Dermis microvascular lymphatic vessel endothelial cell (primary cell): ENCODE measurements around the gene OTUD5. TPM values are rescaled to one million over a fixed set of nuclear protein-coding genes. Genes with fewer than 3 reads are reported as not detected.
A peak's percentile ranks its signal among the peaks of the same experiment; 100 is the strongest.

ENCODE experiments used
- DNase-seq, 2 donors: peaks; one replicate each; pipeline versions ENCODE4 v3.0.0 to v3.0.0-alpha.2; 2010; ENCODE audit warnings: low read depth in 2 of 2
- total RNA-seq: library from RNA; depleted of rRNA; stranded (reverse); fragments of >200 nt; gene quantifications from 2 replicates; pipeline ENCODE4 v1.2.1, GENCODE V29; 2014

Gene OTUD5
- total RNA-seq, 1 donor from 2014 or later, result 22.1 TPM

DNA sequence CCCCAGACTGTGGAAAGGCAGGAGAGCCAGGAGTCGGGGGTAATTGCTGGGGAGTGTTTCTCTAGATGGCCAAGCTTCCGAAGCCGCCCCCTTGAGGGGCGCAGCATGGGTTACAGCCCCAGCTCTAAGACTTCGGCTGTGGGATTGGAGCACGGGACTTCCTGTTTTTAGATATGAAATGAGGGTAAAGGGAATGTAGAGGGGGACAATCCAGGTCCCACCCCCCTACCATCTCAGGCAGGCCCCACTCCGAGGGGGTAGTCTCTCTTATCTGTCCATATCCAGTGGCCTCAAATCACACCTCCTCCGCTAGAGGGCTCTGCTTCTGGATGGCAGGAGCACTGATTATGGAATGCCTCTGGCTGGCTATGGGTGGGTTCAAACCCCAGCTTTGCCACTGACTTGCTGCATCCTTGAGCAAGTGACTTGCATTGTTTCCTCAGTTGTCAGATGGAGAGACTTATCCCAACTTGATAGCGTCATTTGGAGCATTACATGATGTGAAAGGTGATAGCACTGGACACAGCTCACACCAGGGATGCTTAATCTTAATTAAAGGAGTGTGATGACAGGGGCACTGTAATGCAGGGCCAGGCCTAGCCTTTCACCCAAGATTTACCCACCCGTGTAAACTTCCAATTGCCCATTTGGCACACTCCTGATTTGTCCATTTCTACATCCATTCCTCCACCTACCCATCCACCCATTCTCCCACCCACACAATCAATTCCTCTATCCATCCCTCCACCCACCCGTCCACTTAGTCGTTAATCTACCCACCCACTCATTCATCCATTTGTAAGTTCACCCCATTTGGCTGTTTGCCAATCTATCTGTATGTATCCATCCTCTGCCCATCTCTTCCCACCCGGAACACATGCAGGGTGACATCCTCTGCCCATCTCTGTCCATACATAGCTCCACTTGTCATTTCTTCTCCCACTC is 15.1 kb upstream of the OTUD5 start:
- peak in 1 of 2 donors; percentile 55 for DNase-seq

DNA sequence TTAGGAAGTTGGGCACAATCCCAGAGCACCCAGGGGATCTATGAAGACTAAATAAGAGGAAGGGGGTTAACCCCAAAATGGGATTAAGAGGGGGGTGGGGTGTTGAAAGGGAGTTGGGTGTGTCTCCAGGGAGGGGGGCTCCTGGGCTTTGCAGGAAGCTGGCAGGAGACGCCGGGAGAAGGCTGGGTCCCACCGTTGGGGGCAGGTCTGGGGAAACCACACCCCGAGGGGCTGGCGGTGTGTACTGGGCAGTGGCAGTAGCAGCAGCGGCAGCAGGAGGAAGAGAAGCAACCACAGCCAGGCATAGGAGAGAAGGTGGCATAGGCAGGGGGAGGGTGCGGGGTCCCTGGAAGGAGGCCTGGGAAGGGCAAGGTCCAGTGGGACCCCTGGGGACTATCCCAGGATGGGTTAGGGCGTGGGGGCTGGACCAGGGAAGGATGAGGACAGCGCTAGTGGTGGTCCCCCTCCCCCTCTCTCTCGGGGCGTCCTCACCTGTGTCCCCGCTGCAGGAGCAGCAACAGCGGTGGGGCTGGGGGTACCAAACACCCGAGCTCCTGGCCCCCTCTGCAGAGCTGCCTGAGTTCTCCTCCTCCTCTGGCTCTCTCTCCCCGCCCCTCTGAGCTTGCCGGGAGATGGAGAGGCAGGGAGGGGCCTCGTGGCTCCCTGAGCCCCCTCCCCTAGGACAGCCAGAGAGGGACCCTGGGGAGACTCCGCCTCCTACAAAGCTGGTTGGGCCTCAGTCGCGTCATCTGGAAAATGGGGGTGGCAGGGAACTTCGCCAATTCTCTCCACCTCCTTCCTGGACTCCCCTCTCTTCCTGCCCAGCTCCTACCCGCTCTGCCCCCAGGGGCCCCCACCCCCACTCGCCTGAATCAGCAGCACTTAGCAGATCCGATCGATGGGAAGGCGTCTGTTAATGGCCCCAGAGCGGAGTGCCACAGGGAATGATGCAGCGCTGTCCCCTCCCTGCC is 14.1 kb upstream of the OTUD5 start, which contains the start of gene KCND1:
KCND1 (minus strand) TSS at position 596 of the 971 bp plus-strand sequence. CDS start 1,573 bp downstream, outside the sequence.
- peak in 1 of 2 donors; percentile 25 for DNase-seq

DNA sequence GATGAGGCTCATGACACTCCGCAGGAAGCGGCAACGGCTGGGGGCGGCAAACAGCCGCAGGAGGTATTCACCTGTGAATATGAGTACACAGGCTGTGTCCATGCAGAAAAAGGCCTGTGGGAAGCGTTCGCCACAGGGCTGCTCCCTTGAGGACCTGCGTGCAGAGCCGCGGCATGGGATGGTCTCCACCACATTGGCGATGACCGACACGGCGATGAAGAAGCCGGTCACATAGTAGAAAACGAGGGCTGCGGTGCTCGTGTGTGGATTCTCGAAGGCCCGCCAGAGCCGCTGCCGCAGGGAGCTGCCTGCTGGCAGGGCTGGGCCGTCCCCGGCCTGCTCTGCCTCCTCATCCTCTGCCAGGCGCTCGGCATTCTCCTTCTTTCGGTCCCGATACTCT is 12.1 kb upstream of the OTUD5 start:
- no peak for DNase-seq

DNA sequence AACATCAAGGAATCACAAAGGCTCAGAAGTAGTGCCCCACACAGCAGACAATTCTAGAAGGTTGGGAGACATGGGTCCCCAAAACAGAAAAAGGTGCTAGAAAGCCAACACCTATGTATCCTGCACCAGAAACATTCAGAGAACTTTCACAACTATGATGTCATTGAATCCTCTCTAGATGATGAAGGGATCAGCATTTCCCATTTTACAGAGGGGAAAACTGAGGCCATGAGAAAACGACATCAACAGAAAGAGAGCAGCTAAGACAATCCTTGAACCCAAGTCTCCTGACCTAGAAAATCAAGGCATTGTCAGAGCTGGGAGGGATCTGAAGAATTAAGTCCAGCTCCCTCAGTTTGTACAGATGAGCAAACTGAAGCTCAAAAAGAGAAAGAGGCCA is 11.0 kb upstream of the OTUD5 start:
- no peak for DNase-seq

DNA sequence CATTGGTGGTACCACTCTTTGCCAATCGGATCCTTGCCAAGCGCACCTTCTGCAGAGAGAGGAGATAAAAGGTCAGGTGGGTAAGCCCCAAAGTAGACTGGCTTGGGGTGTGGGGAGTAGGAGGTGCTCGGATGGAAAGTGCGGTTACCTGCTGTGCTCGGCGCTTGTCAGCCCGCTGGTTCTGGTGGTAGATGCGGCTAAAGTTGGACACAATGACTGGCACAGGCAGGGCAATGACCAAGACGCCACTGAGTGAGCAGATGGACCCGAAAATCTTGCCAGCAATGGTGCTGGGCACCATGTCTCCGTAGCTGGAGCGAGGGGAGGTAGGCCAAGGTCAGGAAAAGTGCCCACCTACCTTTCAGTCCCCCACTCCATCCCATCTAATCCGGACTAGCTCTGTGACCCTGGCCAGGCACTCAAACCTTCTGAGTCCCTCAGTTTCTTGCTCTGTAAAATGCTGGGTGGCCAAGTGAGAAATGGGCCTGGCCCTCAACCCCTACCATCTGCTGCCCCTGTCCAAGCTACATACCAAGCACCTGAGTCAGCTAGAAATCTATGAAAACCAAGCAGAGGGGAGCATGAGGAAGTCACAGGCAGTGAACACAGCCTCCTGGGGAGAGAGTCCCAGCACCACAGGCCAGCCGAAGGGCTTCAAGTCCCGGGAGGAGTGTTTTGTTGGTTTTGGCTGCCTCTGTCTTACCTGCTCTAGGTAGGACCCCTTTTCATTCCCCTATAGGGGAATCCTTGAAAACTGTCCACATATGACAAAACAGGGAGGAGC is 9.6 kb upstream of the OTUD5 start:
- DNase-seq, result no peak

DNA sequence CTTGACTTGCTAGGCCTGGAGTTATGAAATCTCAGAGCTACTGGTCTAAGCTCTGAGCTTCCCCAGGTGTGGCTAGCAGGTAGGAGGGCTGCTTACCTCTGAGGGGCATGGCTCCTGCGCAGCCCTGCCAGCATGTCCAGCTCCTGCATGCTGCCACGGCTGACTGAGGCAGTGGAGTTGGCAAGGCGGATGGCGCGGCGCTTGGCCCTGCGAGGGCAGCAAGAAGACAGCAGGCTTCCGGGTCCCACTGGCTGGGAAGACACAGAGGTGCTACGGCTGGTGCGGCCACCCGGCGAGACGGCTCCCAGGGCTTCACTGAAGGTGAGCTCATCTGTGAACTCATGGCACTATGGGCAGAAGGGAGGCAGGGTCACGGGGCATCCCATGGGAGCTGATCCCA is 8.6 kb upstream of the OTUD5 start:
- DNase-seq, result no peak

DNA sequence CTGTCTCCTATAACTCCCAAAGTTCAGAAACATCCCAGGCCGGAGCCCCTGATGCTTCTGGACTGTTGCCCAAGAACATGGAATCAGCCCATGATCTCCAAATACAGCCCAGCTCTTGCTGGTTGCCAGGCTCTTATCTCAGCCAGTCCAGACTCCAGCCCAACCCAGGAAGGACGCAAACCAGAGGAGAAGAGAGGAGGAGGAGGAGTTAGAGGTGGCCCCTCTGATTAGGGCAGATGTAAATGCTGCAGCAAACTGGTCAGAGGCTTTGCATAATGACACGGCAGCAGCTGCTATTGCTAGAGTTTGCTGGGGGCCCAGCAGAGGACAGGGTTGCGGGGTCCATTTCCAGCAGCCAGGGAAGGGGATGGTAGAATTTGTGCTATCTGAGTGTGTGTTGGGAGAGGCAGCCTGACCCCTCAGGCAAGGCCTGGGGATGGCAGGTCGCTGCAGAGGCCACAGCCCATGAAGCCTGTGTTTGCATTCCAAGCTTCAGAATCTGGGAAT is 4.2 kb upstream of the OTUD5 start:
- DNase-seq, result no peak

DNA sequence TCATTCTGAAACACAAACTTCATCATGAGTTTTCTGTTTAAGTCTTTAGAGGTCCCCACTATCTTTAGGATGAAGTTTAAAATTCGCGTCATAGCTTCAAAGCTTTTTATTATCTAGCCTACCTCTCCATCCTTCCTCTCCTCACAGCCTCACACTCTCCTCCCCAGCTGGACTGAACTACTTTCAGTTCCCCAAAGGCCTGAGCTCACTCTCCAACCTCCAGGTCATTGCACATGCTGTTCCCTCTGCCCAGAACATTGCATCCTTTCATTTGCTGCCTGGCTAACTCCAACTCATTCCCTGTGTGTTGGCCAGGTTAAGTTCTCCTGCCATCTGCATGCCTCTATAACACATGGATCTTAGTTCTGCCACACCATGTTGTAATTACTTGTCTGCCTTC is 2.9 kb upstream of the OTUD5 start:
- DNase-seq, result no peak

DNA sequence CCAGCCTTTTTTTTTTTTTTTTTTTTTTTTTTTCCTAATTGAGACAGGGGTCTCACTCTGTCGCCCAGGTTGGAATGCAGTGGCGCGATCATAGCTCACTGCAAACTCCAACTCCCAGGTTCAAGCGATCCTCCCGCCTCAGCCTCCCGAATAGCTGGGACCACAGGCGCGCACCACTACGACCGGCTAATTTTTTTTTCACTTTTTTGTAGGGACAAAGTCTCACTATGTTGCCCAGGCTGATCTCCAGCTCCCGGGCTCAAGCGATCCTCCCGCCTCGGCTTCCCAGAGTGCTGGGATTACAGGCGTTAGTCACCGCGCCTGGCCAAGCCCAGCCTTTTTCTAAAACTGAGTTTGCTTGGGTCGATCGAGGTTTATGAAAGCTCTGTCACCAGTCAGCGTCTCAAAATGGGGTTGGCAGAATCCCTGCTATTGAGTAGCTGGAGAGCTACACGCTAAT is 1.3 kb upstream of the OTUD5 start:
- DNase-seq, result peak in 1 of 2 donors; percentile 49

DNA sequence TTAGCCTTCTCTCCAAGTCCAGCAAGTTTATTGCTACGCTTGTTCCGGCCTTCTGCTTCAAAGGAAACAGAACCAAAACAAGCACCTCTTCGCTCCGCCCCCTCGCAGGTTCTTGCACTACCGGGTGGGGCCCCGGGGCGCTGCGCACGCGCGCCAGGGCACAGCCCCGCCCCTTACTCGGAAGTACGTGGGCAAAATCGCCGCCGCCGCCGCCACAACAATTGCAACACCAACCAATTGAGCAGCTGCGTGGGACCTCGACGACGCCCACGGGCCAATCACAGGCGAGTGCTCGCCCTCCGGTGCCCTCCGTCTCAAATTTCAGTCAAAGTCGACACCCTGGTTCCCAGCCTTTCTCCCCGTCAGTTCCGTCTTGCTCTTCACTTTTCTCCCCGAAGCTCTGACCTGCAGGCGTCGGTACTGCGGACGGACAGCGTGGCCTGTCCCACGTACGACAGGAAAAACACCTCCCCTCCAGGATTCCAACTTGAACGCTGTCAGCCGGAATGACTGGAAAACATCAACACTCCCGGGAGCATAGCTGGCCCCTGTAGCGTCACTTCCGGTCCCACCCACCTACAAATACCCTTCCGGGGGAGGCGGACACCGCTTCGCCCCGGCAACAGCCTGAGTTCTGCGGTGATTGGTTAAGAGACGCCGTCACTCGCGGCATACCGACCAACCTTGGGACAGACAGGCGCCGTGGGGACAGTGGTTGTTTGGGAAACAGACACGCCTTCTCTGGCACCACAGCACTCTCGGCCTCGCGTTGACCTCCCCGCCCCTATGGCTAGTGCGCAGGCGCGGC is 624 bp upstream of the OTUD5 start:
- DNase-seq, result peak; percentile 96 to 98

DNA sequence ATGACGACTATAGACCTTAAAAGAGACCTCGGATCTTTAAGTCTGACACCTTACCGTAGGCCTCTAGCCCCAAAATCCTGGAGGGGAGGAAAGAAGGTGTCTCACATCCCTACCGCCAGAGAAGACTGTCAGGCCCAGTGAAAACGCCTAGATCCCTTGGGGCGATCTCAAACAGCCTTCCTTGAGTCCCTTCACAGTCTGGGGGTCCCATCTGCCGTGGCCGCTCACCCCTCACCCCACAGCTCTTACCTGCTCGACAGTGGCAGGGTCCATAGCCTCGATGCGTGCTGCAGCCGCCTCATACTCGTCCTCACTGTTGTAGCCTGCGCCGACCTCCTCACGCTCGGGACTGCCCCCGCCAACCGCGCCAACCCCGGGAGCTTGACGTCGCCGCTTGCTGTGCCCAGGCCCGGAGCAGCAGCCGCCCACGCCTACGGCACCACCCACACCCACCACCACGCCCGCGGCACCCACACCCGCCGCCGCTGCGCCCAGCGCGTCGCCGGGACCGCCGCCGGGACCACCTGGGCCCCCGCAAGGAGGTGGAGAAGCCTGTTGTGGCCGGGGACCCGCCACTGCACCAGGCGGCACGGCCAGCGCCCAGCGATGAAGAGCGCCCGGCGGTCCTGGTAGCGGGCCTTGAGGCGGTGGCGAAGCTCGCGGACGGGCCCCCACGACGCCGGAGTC is 536 bp downstream of the OTUD5 start:
- peak in 1 of 2 donors; percentile 43 for DNase-seq

DNA sequence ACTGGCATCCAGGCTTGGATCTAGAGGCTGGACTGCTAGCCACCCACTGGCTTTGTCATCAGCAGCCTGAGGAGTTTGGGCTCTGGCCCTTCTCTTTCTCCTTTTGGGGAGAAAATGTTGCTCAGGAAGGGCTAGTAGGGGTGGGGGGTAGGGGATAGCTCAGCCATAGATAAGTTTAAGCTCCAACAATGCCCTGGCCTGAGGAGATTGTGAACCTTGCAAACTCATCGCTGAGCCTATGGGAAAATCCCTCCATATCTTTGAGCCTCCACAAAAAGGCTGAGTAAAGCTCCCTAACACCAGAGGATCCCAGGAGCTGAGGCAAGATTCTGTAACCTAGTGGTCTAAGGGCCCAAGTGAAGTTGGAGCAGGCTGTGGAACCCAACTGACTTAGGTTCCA is 8.8 kb downstream of the OTUD5 start:
- DNase-seq, result no peak

DNA sequence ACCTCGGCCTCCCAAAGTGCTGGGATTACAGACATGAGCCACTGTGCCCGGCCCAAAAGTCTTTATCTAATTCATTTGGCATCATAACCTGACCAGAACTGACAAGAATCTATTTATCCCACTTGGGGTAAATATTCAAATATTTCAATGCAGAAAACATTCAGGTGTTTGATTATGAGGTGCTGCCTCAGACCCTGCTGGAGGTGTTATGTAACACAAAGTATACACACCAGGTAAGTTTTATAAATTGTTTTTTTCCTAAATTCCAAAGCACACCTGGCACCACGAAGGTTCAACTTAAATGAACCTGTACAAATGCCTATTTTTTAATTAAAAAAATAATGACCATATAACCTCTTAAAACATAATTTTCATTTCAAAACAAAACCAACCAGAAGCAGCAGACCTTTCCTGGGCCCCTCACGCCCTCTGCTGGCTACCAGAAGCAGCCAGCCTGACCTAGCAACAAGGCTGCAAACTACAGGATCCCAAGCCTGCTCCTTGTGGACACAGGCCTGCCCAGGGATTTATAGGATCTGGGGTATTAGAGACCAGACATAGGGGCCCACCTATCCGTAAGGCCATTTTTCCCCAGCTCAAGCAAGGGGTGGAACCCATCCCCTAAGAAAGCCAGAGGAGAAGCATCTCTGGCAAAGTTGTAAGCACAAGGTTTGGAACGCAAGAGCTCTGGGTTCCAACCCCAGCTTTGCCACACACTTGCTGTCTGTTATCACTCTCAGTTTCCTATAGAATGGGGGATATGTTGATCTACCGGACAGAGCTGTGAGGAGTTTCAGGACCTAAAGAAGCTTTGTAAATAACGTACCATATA is 11.7 kb downstream of the OTUD5 start:
- DNase-seq, result peak in 1 of 2 donors; percentile 55

DNA sequence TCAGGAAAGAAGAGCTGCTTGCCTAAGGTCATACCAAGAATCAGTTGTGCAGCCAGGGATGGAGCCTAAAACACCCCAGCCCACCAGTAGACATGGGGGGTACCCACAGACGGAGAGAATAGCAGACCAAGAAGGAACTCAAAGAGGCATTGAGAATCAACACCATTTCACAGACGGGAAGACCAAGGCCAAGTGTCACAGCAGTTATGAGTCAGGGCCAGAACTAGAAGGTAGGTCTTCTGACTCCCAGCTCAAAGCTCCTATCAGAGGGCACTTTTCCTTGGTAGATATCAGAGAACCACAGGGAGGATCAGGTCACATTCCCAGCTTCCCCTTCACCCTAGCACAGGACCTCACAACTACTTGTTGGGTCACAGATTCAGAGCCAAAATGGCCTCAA is 14.5 kb downstream of the OTUD5 start:
- no peak for DNase-seq

DNA sequence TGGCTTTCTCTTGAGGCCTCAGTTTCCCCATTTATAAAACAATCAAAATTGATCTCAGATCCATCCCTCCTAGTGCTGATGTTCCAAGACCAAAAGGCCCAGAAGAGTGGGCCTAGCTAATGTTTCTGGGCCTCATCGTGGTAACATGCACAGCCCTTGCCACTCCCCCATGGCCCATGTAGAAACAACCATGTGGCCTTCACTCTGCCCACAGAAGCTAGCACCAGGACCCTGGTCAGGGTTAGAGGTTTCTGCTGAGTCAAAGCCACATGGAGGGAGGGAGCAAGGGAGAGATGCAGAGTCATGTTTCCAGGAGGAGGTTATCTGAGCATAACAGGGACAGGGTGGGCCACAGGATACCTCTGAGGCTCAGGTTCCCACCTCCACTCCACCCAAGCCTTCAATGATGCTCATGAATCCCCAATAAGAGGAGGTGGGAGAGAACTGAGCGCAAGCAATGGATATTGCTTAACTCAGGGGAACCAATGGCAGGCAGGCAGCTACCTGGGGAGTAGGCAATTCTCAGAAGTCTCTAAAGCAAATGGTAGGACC is 16.9 kb downstream of the OTUD5 start:
- no peak for DNase-seq

DNA sequence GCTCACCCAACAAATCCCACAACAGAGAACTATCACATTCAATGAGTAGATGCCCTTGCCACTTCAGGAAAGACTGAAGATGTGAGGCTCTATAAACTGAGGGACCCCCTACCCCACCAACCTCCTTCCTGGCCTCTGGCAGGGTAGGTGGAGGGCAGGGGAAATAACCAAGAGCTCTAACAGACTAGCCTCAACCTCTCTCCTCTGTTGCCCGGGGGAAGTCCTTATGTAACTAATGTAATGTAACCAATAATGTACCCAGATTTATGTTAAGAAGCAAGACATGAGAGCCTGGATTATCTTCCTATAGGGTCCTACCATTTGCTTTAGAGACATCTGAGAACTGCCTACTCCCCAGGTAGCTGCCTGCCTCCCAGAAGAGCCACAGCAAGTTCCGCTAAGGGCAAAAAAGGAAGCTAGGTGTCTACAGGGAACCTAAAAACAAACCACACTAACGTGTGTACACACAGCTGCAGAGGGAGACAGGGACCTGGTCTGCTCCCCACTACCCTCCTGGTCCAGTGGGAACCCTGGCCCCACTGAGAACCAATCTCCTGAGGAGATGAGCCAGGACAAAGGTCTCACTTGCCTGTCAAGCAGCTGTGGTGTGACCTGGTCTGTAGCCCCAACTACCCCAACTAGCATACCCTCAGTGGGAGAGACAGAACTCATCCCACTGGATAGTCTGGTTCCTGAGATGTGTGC is 17.7 kb downstream of the OTUD5 start:
- no peak for DNase-seq

DNA sequence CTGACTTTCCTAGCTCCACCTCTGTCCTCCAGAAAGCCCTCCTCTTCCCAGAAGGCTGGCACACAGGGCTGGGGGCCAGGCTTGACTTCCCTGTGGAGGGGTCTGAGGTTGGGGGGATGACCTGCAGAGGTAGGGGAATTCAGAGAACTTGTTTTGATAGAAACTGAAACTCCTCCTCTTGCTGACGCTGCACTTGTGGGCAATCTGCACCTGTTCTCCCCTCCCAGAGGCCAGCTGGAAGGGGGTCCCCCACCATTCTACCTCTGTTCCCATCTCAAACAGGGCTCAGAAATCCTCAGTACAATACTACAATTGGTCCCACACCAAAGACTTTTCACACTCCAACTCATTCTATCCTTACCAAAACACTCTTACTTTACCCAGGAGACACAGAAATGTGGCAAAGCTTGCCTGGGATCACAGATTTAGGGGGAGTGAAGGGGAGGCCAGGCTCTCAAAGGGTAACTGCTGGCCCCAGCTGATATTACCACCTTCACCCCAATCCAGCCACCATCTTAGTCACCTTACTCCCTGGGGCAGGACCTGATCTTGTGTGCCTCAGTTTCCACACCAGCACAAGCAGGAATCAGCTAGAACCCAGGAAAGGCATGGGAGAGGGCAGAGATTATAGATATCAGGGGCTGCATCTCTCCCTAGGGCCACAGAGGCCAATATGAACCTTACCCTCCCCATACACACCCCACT is 18.5 kb downstream of the OTUD5 start:
- DNase-seq, result no peak
